Adipocyte (in vitro differentiated cells): ENCODE measurements around the gene NSUN6.
"Not testable (repeated sequence)": the region's sequence is repeated elsewhere in the genome, so short reads cannot be mapped to it uniquely, and the experiment has no call there.

Experiments used
- DNase-seq: peaks from one replicate; pipeline ENCODE4 v3.0.0-alpha.2; 2015; ENCODE audit warnings: low read depth
- H3K27me3 ChIP-seq: replicated peaks from 2 replicates; pipeline ENCODE4 v1.7.0; 2013; ENCODE audit warnings: mild to moderate bottlenecking, low read length, moderate library complexity; ENCODE audit not compliant: control insufficient read depth, insufficient read depth
- H3K36me3 ChIP-seq: 2 replicates; pipeline ENCODE4 v1.7.0; 2013; ENCODE audit warnings: low read length, mild to moderate bottlenecking, moderate library complexity; ENCODE audit not compliant: control insufficient read depth, insufficient read depth, severe bottlenecking
- H3K4me1 ChIP-seq: 2 replicates; pipeline ENCODE4 v1.7.0; 2013; ENCODE audit warnings: mild to moderate bottlenecking, low read length, moderate library complexity; ENCODE audit not compliant: control insufficient read depth, insufficient read depth
- H3K4me3 ChIP-seq: 2 replicates; pipeline ENCODE4 v1.7.0; 2013; ENCODE audit warnings: mild to moderate bottlenecking, low read length, moderate library complexity
- H3K9ac ChIP-seq: 2 replicates; pipeline ENCODE4 v1.7.0; 2013; ENCODE audit warnings: mild to moderate bottlenecking, low read length, moderate library complexity
- H3K9me3 ChIP-seq: 2 replicates; pipeline ENCODE4 v1.7.0; 2013; ENCODE audit warnings: mild to moderate bottlenecking, low read length, moderate library complexity; ENCODE audit not compliant: control insufficient read depth

The NSUN6 gene

DNA sequence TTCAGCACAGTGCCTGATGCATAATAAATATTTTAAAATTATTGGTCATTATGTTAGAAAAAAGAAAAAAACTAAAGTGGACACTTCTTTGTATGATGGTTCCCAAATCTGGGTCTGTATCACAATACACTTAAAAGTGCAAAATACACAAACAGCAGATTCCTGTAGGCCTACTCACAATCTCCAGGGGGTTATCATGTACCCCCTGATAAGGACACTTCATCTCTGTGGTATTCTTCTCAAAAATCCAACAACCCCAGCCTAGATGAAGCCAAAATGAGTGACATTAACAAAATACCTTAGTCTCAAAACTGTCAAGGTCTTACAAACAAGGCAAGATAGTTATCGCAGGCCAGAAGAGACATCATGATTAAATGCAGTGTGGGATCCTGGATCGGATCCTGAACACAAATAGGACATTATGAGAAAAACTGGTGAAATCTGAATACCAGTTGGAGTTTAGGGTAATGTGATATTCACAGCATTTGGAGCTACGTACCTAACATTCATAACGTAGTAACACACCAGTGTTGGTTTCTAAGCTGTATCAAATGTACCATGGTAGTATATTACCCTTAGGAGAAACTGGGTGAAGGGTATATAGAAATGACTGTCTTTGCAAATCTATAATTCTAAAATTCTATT lies 45.2 kb downstream of the NSUN6 start:
- no peak overlapping the region for H3K4me3 ChIP-seq
- H3K4me1 ChIP-seq = peaks cover 41% of the 10 kb centered on the region
- H3K27me3 ChIP-seq = no peaks in the 10 kb centered on the region
- no peaks in the 10 kb centered on the region for H3K9me3 ChIP-seq
- DNase-seq = no peak
- H3K9ac ChIP-seq = no peak overlapping the region
- H3K36me3 ChIP-seq = no peaks in the 10 kb centered on the region

DNA sequence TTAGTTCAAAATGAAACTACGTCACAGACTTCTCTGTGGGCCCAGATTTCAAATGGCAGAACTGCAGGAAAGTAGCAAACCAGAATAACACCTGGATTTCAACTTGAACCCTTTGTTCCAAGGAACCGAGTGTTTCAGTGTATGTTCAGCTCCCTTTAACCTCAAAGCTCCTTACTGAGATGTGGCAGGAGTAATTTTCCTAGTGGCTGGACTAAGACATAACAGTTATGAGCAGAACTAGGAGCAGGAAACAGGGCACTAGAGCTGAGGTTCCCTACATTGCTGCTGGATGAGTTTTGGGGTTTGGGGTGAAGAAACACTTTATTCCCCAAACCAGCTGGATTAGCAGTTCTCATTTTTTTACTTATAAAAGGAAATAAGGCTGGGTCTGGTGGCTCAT lies 50.1 kb downstream of the NSUN6 start:
- no peak for DNase-seq
- H3K36me3 ChIP-seq = no peaks in the 10 kb centered on the region
- no peak overlapping the region for H3K9ac ChIP-seq
- H3K4me1 ChIP-seq = peaks cover 12% of the 10 kb centered on the region
- no peaks in the 10 kb centered on the region for H3K27me3 ChIP-seq
- no peak overlapping the region for H3K4me3 ChIP-seq
- H3K9me3 ChIP-seq = no peaks in the 10 kb centered on the region

DNA sequence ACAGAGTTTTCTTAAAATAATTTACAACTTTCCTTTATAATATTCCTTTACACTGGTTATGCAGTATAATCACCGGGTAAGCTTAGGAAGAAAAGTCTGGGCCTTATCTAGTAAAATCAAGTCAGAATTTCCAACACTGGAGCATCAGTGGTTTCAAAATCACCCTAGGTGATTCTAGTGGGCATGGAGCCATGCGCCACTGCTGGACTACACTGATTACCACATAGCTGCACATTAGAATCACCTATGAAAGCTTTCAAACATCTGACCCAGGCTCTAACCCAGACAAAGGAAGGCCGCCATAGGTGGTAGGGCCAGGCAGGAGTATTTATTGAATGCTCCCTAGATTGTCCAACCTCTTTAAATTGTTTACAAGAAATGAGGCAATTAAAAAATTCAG lies 52.0 kb downstream of the NSUN6 start:
- peaks cover 6% of the 10 kb centered on the region for H3K36me3 ChIP-seq
- H3K9ac ChIP-seq = no peak overlapping the region
- H3K4me3 ChIP-seq = no peak overlapping the region
- no peaks in the 10 kb centered on the region for H3K4me1 ChIP-seq
- DNase-seq = no peak
- H3K27me3 ChIP-seq = no peaks in the 10 kb centered on the region
- no peaks in the 10 kb centered on the region for H3K9me3 ChIP-seq

DNA sequence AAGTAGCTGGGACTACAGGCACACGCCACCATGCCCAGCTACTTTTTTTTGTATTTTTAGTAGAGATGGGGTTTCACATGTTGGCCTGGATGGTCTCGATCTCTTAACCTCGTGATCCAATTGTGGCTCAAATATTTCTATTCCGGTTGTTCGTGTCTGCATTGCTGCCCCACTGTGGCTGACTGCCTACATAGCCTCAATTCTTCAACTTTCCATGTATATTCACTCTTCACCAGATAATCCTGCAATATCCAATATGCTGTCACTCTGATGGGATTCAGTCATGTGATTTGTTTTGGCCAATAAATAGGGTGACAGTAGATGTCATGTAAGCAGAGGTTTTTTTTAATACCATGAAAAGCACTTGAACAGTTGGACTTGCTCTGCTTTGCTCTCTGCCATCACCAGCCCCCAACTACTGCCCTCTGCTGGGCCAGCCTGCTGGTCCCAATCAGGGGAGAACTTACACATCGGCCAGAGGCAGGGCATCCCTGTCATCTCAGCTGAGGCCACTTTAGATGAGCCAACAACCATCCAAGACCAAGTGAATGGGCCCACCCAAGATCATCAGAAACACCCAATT lies 56.7 kb downstream of the NSUN6 start:
- Histone ChIP-seq H3K4me1 (no peaks in the 10 kb centered on the region), H3K36me3 (peaks cover 6% of the 10 kb centered on the region), H3K27me3 (no peaks in the 10 kb centered on the region), H3K9me3 (no peaks in the 10 kb centered on the region), H3K9ac (no peak overlapping the region), H3K4me3 (no peak overlapping the region)
- no peak for DNase-seq

DNA sequence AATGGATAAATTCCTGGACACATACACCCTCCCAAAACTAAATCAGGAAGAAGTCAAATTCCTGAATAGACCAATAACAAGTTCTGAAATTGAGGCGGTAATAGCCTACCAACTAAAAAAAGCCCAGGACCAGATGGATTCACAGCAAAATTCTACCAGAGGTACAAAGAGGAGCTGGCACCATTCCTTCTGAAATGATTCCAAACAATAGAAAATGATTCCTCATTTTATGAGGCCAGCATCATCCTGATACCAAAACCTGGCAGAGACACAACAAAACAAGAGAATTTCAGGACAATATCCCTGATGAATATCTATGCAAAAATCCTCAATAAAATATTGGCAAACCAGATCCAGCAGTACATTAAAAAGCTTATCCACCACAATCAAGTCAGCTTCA lies 60.2 kb downstream of the NSUN6 start:
- H3K9ac ChIP-seq, H3K36me3 ChIP-seq, DNase-seq, H3K9me3 ChIP-seq, H3K4me1 ChIP-seq, H3K4me3 ChIP-seq, H3K27me3 ChIP-seq: not testable (repeated sequence)

DNA sequence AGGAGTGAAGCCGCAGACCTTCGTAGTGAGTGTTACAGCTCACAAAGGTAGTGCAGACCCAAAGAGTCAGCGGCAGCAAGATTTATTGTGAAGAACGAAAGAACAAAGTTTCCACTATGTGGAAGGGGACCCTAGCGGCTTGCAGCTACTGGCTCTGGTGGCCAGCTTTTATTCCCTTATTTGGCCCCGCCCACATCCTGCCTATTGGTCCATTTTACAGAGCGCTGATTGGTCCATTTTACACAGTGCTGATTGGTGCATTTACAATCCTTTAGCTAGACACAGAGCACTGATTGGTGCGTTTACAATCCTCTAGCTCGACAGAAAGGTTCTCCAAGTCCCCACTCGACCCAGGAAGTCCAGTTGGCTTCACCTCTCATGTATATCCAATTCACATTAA lies 64.8 kb downstream of the NSUN6 start:
- H3K9ac ChIP-seq, H3K27me3 ChIP-seq, DNase-seq, H3K4me3 ChIP-seq, H3K9me3 ChIP-seq, H3K4me1 ChIP-seq, H3K36me3 ChIP-seq: not testable (repeated sequence)

DNA sequence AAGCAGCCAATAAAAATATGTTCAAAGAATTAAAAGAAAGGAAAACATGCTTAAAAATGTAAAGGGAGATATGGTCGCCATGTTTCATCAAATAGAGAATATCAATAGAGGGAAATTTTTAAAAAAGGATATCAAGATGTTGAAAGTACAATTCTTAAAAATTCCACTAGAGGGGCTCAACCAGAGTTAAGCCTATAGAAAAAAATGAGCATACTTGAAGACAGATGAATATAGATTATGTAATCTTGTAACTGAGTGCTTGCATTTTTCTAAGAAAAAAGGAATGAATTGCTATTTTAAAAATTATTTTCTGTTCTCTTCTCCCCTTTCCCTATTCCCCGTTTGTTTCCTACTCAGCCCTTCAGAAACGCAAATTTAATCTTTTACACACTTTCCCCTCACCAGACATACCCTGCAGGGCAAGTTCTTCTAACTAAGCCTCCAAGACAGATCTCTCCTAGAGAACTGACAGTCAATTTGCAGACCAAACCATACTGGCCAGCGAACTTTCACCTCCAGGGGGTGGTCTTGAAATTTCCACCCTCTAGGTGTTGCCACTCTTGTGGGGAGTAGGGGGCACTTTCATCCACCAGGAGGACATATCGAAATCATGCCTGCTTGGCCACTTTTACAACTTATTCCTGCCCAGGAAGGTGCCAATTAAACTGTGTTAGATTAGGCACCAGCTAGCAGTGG lies 67.7 kb downstream of the NSUN6 start:
- H3K4me3 ChIP-seq = no peak overlapping the region
- peaks cover 1% of the 10 kb centered on the region for H3K9me3 ChIP-seq
- H3K4me1 ChIP-seq = no peaks in the 10 kb centered on the region
- H3K9ac ChIP-seq = no peak overlapping the region
- no peaks in the 10 kb centered on the region for H3K27me3 ChIP-seq
- no peak for DNase-seq
- peaks cover 2% of the 10 kb centered on the region for H3K36me3 ChIP-seq

DNA sequence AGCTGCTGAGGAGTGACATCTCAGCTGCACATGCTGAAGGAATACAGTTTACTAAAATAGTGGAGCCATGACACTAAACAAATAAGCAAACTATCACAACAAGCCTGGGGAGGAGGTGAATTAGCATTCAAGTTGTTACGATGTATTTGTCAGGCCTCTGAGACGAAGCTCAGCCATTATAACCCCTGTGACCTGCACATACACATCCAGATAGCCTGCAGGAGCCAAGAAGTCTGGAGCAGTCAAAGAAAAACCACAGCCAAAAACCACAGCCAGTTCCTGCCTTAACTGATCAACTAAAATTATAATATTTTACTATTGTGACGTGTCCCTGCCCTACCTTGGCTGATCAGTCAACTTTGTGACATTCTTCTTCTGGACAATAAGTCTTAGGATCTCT lies 68.6 kb downstream of the NSUN6 start:
- no peak for DNase-seq
- Histone ChIP-seq H3K4me3 (no peak overlapping the region), H3K9me3 (peaks cover 9% of the 10 kb centered on the region), H3K36me3 (peaks cover 3% of the 10 kb centered on the region), H3K9ac (no peak overlapping the region), H3K4me1 (no peaks in the 10 kb centered on the region), H3K27me3 (no peaks in the 10 kb centered on the region)

DNA sequence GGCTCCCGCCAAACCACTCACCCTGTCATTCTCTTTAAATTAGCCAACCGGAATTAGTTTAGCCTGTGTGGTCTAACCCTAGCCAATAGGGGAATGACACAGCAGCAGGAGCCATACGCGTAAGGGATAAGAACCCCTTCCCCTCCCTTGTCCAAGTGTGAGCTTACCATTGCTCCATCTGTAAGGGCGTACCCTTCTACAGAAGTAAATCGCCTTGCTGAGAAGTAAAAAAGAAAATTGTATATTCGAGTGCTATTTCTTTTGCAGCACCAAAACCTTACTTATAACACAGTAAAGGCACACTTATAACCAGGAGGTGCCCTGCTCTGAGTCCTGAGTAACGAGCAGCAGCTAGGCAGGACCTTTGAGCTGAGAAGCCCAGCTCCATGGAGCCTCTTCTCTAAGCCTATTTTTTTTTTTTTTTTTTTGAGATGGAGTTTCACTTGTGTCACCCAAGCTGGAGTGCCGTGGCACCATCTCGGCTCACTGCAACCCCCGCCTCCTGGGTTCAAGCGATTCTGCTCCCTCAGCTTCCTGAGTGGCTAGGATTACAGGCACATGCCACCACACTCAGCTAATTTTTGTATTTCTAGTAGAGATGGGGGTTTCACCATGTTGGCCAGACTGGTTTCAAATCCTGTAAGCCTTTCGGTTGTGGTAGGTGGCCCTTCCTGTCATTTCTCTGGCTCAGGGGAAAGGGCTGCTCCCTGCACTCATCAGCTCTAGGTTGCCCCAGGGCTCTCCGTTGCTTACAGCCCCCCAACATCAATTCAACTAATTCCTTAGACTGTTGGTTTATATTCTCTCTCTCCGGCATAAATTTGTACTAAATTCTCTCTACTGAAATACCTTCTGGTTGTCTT lies 73.3 kb downstream of the NSUN6 start:
- H3K4me3 ChIP-seq = no peak overlapping the region

DNA sequence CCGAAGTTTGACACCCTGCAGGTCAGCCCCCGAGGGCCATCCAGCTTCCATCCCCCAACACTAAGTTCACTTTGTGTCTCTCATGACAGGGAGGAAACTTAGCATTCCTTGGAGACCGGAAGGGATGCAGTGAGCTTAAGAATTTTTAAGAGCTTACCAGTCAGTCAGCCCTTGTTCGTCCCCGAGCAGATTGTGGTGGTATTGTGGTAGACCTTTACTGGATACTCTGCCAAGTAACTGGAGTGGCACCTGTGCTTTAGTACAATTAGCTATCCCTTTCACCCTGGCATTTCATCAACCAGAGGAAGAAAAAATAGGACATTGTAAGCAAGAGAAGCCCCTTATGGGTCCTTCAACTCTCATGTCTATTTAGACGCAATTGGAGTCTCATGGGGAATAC lies 74.8 kb downstream of the NSUN6 start:
- Histone ChIP-seq H3K9ac (no peak overlapping the region), H3K4me1 (no peaks in the 10 kb centered on the region), H3K36me3 (peaks cover 3% of the 10 kb centered on the region), H3K9me3 (peaks cover 12% of the 10 kb centered on the region), H3K27me3 (no peaks in the 10 kb centered on the region), H3K4me3 (no peak overlapping the region)
- DNase-seq = no peak

More for the DNA sequence above, 73.3 kb downstream of the NSUN6 start:
- Histone ChIP-seq H3K9me3 (peaks cover 12% of the 10 kb centered on the region), H3K9ac (no peak overlapping the region), H3K27me3 (no peaks in the 10 kb centered on the region), H3K36me3 (peaks cover 3% of the 10 kb centered on the region), H3K4me1 (no peaks in the 10 kb centered on the region)
- DNase-seq = no peak

DNA sequence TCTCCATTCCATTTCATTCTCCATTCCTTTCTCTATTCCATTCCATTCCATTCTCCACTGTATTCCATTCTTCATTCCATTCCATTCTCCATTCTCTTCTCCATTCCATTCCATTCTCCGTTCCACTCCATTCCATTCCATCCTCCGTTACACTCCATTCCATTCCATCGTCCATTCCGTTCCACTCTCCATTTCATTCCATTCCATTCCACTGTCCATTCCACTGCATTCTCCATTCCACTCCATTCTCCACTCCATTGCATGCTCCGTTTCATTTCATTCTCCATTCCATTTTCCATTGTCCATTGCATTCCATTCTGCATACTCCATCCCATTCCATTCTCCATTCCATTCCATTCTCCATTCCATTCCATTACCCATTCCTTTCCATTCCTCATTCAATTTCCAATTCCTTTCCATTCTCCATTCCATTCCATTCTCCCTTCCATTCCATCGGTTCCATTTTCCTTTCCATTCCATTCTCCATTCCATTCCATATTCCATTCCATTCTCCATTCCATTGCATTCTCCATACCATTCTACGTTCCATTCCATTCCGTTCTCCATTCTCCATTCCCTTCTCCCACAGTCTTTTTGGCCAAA lies 78.3 kb downstream of the NSUN6 start:
- H3K27me3 ChIP-seq = no peaks in the 10 kb centered on the region
- no peaks in the 10 kb centered on the region for H3K4me1 ChIP-seq
- H3K36me3 ChIP-seq = no peaks in the 10 kb centered on the region
- H3K9ac ChIP-seq = no peak overlapping the region
- H3K9me3 ChIP-seq = peaks cover 6% of the 10 kb centered on the region
- DNase-seq = no peak
- H3K4me3 ChIP-seq = no peak overlapping the region
